ENCODE results near the gene SDR42E1. TPM values are rescaled to one million over a fixed set of nuclear protein-coding genes. Genes with fewer than 3 reads are reported as not detected.

SDR42E1 gene
- total and polyA plus RNA-seq, 2 of the 13 experiments (the other 11 are each of a cell fraction or from before 2014, with no cell fraction given), result 0.01 to 0.13 TPM

DNA sequence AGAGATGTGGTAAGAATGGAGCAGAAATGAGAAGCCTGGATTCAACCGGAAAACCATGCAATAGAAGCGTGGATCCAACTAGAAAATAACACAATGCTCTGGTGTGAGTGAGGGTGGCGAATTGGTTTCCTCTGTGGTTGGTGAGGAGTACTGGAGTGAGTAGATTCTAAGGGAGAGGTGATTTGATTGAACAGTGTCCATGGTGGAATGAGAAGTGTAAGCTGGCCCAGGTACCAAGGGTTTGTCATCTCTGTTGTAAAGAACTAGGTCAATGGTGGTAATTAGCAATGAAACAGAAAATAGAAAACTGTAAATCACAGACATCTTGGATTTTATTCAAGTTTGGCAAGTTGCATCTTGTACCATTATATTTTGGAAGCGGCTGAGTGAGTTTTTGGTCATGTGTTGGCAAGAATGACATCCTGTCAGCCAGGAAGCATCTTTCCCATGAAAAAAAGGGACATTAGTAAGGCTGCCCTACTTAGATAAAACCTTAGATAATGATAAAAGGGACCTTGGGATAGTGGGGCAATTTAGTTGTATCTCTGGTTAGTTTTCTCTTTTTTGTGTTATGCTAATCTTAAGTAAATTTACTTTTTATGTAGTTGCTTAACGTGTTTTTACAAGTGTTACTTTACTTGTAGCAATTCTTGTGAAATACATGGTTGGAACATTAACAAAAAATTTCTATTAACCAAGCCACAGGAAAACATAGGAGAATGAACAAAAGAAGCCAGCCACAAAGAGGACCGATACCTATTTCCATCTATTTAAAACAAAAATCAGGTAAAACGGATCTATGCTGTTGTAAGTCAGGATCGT lies 44.7 kb upstream of the SDR42E1 start (continued):
- no peak for TF ChIP-seq KIAA2018 (CRISPR knock-in tag; IDR thresholded peaks at IDR 0.05; ENCODE audit: borderline replicate concordance)
- TF ChIP-seq NR2F2 (IDR thresholded peaks at IDR 0.05; ENCODE audit: borderline replicate concordance, low read depth), result peak; percentile 79
- no peak for TF ChIP-seq ZNF367 (CRISPR knock-in tag; IDR thresholded peaks at IDR 0.05; ENCODE audit: borderline replicate concordance)
- no peak for TF ChIP-seq BCL3 (CRISPR knock-in tag; IDR thresholded peaks at IDR 0.05)
- TF ChIP-seq ZNF30 (CRISPR knock-in tag; IDR thresholded peaks at IDR 0.05), result no peak
- no peak for TF ChIP-seq SSRP1 (CRISPR knock-in tag; IDR thresholded peaks at IDR 0.05)
- TF ChIP-seq ZNF605 (CRISPR knock-in tag; IDR thresholded peaks at IDR 0.05), result no peak
- peak; percentile 65; the same call in 1 of the 2 replicates for TF ChIP-seq FOXO1 (CRISPR knock-in tag; IDR thresholded peaks at IDR 0.05)
- no peak for TF ChIP-seq ZNF552 (CRISPR knock-in tag; IDR thresholded peaks at IDR 0.05; ENCODE audit: borderline replicate concordance)
- TF ChIP-seq, protein P1, sequence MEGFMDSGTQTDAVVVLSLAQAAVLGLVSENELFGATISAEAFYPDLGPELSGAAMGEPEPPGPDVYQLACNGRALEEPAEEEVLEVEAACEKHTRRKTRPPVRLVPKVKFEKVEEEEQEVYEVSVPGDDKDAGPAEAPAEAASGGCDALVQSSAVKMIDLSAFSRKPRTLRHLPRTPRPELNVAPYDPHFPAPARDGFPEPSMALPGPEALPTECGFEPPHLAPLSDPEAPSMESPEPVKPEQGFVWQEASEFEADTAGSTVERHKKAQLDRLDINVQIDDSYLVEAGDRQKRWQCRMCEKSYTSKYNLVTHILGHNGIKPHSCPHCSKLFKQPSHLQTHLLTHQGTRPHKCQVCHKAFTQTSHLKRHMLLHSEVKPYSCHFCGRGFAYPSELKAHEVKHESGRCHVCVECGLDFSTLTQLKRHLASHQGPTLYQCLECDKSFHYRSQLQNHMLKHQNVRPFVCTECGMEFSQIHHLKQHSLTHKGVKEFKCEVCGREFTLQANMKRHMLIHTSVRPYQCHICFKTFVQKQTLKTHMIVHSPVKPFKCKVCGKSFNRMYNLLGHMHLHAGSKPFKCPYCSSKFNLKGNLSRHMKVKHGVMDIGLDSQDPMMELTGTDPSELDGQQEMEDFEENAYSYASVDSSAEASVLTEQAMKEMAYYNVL (CRISPR knock-in tag; IDR thresholded peaks at IDR 0.05; ENCODE audit: borderline replicate concordance), result no peak
- no peak for TF ChIP-seq ZFP62 (CRISPR knock-in tag; IDR thresholded peaks at IDR 0.05)
- no peak for TF ChIP-seq ZNF773 (CRISPR knock-in tag; IDR thresholded peaks at IDR 0.05; ENCODE audit: borderline replicate concordance)
